Measurements from ENCODE around the gene NLK. TPM values are rescaled to one million over a fixed set of nuclear protein-coding genes. Genes with fewer than 3 reads are reported as not detected.
"Not testable (repeated sequence)": the region's sequence is repeated elsewhere in the genome, so short reads cannot be mapped to it uniquely, and the experiment has no call there.

Gene NLK
- total RNA-seq, 2 donors from 2014 or later: 8.2 to 11.6 TPM

GRCh38 chr17:28098591-28098990, 56.1 kb downstream of the NLK start:
- not testable (repeated sequence) for H3K4me1 Mint-ChIP-seq; H3K9me3 Mint-ChIP-seq; H3K36me3 Mint-ChIP-seq (ENCODE audit: low read depth); H3K27ac Mint-ChIP-seq; H3K4me3 Mint-ChIP-seq; ATAC-seq (replicated peaks); H3K27me3 Mint-ChIP-seq

GRCh38 chr17:28100251-28100650, 57.8 kb downstream of the NLK start:
- Mint-ChIP-seq H3K4me1 (no peaks in the 10 kb centered on the region), H3K27ac (no peak overlapping the region), H3K4me3 (no peak overlapping the region), H3K36me3 (ENCODE audit: low read depth) (peaks cover 6% of the 10 kb centered on the region), H3K9me3 (no peaks in the 10 kb centered on the region), H3K27me3 (no peaks in the 10 kb centered on the region)
- ATAC-seq (replicated peaks): no peak

GRCh38 chr17:28100936-28101335, 58.5 kb downstream of the NLK start:
- Mint-ChIP-seq H3K27me3 (no peaks in the 10 kb centered on the region), H3K9me3 (no peaks in the 10 kb centered on the region), H3K4me3 (no peak overlapping the region), H3K4me1 (no peaks in the 10 kb centered on the region), H3K27ac (no peak overlapping the region), H3K36me3 (ENCODE audit: low read depth) (peaks cover 6% of the 10 kb centered on the region)
- ATAC-seq (replicated peaks): no peak

- H3K4me3 Mint-ChIP-seq: no peak overlapping the region
- H3K4me1 Mint-ChIP-seq: no peaks in the 10 kb centered on the region
- no peak for ATAC-seq (replicated peaks)
- H3K9me3 Mint-ChIP-seq: no peaks in the 10 kb centered on the region
- H3K27ac Mint-ChIP-seq: no peak overlapping the region
- no peaks in the 10 kb centered on the region for H3K27me3 Mint-ChIP-seq
- peaks cover 6% of the 10 kb centered on the region for H3K36me3 Mint-ChIP-seq (ENCODE audit: low read depth)
Measured at GRCh38 chr17:28101919-28102318, 59.4 kb downstream of the NLK start.

- no peaks in the 10 kb centered on the region for H3K4me1 Mint-ChIP-seq
- ATAC-seq (replicated peaks): no peak
- H3K36me3 Mint-ChIP-seq (ENCODE audit: low read depth): peaks cover 6% of the 10 kb centered on the region
- no peak overlapping the region for H3K27ac Mint-ChIP-seq
- H3K9me3 Mint-ChIP-seq: no peaks in the 10 kb centered on the region
- no peaks in the 10 kb centered on the region for H3K27me3 Mint-ChIP-seq
- H3K4me3 Mint-ChIP-seq: no peak overlapping the region
Measured at GRCh38 chr17:28105501-28105900, 63.0 kb downstream of the NLK start.

GRCh38 chr17:28110184-28110583, 67.7 kb downstream of the NLK start:
- H3K4me3 Mint-ChIP-seq: no peak overlapping the region
- no peaks in the 10 kb centered on the region for H3K36me3 Mint-ChIP-seq (ENCODE audit: low read depth)
- H3K4me1 Mint-ChIP-seq: no peaks in the 10 kb centered on the region
- H3K27me3 Mint-ChIP-seq: no peaks in the 10 kb centered on the region
- no peaks in the 10 kb centered on the region for H3K9me3 Mint-ChIP-seq
- ATAC-seq (replicated peaks): no peak
- H3K27ac Mint-ChIP-seq: no peak overlapping the region

GRCh38 chr17:28112181-28112580, 69.7 kb downstream of the NLK start:
- Mint-ChIP-seq H3K4me3 (no peak overlapping the region), H3K27me3 (no peaks in the 10 kb centered on the region), H3K27ac (no peak overlapping the region), H3K9me3 (no peaks in the 10 kb centered on the region), H3K4me1 (no peaks in the 10 kb centered on the region), H3K36me3 (ENCODE audit: low read depth) (no peaks in the 10 kb centered on the region)
- no peak for ATAC-seq (replicated peaks)

GRCh38 chr17:28112606-28113005, 70.1 kb downstream of the NLK start:
- ATAC-seq (replicated peaks): no peak
- Mint-ChIP-seq H3K27me3 (no peaks in the 10 kb centered on the region), H3K4me3 (no peak overlapping the region), H3K4me1 (no peaks in the 10 kb centered on the region), H3K36me3 (ENCODE audit: low read depth) (no peaks in the 10 kb centered on the region), H3K27ac (no peak overlapping the region), H3K9me3 (no peaks in the 10 kb centered on the region)

GRCh38 chr17:28113269-28113668, 70.8 kb downstream of the NLK start:
- no peak overlapping the region for H3K4me3 Mint-ChIP-seq
- no peaks in the 10 kb centered on the region for H3K36me3 Mint-ChIP-seq (ENCODE audit: low read depth)
- no peaks in the 10 kb centered on the region for H3K4me1 Mint-ChIP-seq
- H3K27me3 Mint-ChIP-seq: no peaks in the 10 kb centered on the region
- H3K9me3 Mint-ChIP-seq: no peaks in the 10 kb centered on the region
- H3K27ac Mint-ChIP-seq: no peak overlapping the region
- no peak for ATAC-seq (replicated peaks)

GRCh38 chr17:28115046-28115445, 72.6 kb downstream of the NLK start:
- Mint-ChIP-seq H3K4me1 (no peaks in the 10 kb centered on the region), H3K27me3 (no peaks in the 10 kb centered on the region), H3K9me3 (no peaks in the 10 kb centered on the region), H3K4me3 (no peak overlapping the region), H3K27ac (no peak overlapping the region), H3K36me3 (ENCODE audit: low read depth) (no peaks in the 10 kb centered on the region)
- ATAC-seq (replicated peaks): no peak

- Mint-ChIP-seq H3K27ac (no peak overlapping the region), H3K4me3 (no peak overlapping the region), H3K9me3 (no peaks in the 10 kb centered on the region), H3K27me3 (no peaks in the 10 kb centered on the region), H3K36me3 (ENCODE audit: low read depth) (peaks cover 4% of the 10 kb centered on the region), H3K4me1 (no peaks in the 10 kb centered on the region)
- ATAC-seq (replicated peaks): no peak
Measured at GRCh38 chr17:28117304-28117703, 74.8 kb downstream of the NLK start.

- no peaks in the 10 kb centered on the region for H3K27me3 Mint-ChIP-seq
- no peak for ATAC-seq (replicated peaks)
- peak overlapping the region; percentile 88 for H3K27ac Mint-ChIP-seq
- H3K4me3 Mint-ChIP-seq: peak overlapping the region; percentile 62
- no peaks in the 10 kb centered on the region for H3K9me3 Mint-ChIP-seq
- H3K4me1 Mint-ChIP-seq: no peaks in the 10 kb centered on the region
- peaks cover 14% of the 10 kb centered on the region for H3K36me3 Mint-ChIP-seq (ENCODE audit: low read depth)
Measured at GRCh38 chr17:28118362-28118761, 75.9 kb downstream of the NLK start.

GRCh38 chr17:28119046-28119445, 76.6 kb downstream of the NLK start:
- H3K4me1 Mint-ChIP-seq: no peaks in the 10 kb centered on the region
- peaks cover 19% of the 10 kb centered on the region for H3K36me3 Mint-ChIP-seq (ENCODE audit: low read depth)
- H3K27ac Mint-ChIP-seq: peak overlapping the region; percentile 88
- H3K27me3 Mint-ChIP-seq: no peaks in the 10 kb centered on the region
- no peaks in the 10 kb centered on the region for H3K9me3 Mint-ChIP-seq
- peak overlapping the region; percentile 62 for H3K4me3 Mint-ChIP-seq
- ATAC-seq (replicated peaks): no peak

GRCh38 chr17:28119560-28119959, 77.1 kb downstream of the NLK start:
- H3K4me1 Mint-ChIP-seq: no peaks in the 10 kb centered on the region
- no peak overlapping the region for H3K4me3 Mint-ChIP-seq
- no peaks in the 10 kb centered on the region for H3K9me3 Mint-ChIP-seq
- H3K27me3 Mint-ChIP-seq: no peaks in the 10 kb centered on the region
- no peak overlapping the region for H3K27ac Mint-ChIP-seq
- H3K36me3 Mint-ChIP-seq (ENCODE audit: low read depth): peaks cover 24% of the 10 kb centered on the region
- ATAC-seq (replicated peaks): no peak

- no peak overlapping the region for H3K4me3 Mint-ChIP-seq
- H3K9me3 Mint-ChIP-seq: no peaks in the 10 kb centered on the region
- peaks cover 24% of the 10 kb centered on the region for H3K36me3 Mint-ChIP-seq (ENCODE audit: low read depth)
- H3K27me3 Mint-ChIP-seq: no peaks in the 10 kb centered on the region
- no peaks in the 10 kb centered on the region for H3K4me1 Mint-ChIP-seq
- no peak overlapping the region for H3K27ac Mint-ChIP-seq
- ATAC-seq (replicated peaks): no peak
Measured at GRCh38 chr17:28120766-28121165, 78.3 kb downstream of the NLK start.

- Mint-ChIP-seq H3K9me3 (no peaks in the 10 kb centered on the region), H3K4me3 (no peak overlapping the region), H3K27me3 (no peaks in the 10 kb centered on the region), H3K36me3 (ENCODE audit: low read depth) (peaks cover 24% of the 10 kb centered on the region), H3K27ac (no peak overlapping the region), H3K4me1 (no peaks in the 10 kb centered on the region)
- ATAC-seq (replicated peaks): no peak
Measured at GRCh38 chr17:28124962-28125361, 82.5 kb downstream of the NLK start.

Data from activated T-helper 17 cell treated with anti-CD3 and anti-CD28 coated beads, Interleukin-2, amount 50 U/mL, for 72 hours (primary cell).